ENCODE measurements around the gene SH3BGR.

The SH3BGR gene

GRCh38 chr21:39503123-39503762 is 51.5 kb downstream of the SH3BGR start:
- TF ChIP-seq, protein P1, sequence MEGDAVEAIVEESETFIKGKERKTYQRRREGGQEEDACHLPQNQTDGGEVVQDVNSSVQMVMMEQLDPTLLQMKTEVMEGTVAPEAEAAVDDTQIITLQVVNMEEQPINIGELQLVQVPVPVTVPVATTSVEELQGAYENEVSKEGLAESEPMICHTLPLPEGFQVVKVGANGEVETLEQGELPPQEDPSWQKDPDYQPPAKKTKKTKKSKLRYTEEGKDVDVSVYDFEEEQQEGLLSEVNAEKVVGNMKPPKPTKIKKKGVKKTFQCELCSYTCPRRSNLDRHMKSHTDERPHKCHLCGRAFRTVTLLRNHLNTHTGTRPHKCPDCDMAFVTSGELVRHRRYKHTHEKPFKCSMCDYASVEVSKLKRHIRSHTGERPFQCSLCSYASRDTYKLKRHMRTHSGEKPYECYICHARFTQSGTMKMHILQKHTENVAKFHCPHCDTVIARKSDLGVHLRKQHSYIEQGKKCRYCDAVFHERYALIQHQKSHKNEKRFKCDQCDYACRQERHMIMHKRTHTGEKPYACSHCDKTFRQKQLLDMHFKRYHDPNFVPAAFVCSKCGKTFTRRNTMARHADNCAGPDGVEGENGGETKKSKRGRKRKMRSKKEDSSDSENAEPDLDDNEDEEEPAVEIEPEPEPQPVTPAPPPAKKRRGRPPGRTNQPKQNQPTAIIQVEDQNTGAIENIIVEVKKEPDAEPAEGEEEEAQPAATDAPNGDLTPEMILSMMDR (IDR thresholded peaks at IDR 0.05): no peak

- TF ChIP-seq, protein P1 (IDR thresholded peaks at IDR 0.05): no peak
Measured at GRCh38 chr21:39504230-39504629, 52.5 kb downstream of the SH3BGR start.

- TF ChIP-seq, protein P1 (IDR thresholded peaks at IDR 0.05): no peak
Measured at GRCh38 chr21:39510240-39510639, 58.5 kb downstream of the SH3BGR start.

DNA sequence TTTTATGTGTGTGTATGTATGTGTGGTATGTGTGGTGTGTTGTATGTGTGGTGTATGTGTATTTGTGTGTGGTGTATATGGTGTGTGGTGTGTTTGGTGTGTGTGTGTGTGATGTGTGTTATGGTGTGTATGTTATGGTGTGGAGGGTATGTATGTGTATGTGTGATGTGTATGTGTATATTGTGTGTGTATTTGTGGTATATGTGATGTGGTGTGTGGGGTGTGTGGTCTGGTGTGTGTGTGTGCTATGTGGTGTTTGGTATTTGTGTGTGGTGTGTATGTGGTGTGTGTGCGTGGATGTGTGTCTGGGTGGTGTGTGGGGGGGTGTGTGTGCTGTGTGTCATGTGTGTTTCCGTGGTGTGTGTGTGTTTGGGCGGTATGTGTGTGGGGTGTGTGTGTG is 59.3 kb downstream of the SH3BGR start:
- TF ChIP-seq, protein P1 (IDR thresholded peaks at IDR 0.05): no peak

- TF ChIP-seq, protein P1 (IDR thresholded peaks at IDR 0.05): no peak
Measured at GRCh38 chr21:39513735-39514134, 62.0 kb downstream of the SH3BGR start.

- TF ChIP-seq, protein P1 (IDR thresholded peaks at IDR 0.05): no peak
Measured at GRCh38 chr21:39515684-39516472, 64.1 kb downstream of the SH3BGR start.

DNA sequence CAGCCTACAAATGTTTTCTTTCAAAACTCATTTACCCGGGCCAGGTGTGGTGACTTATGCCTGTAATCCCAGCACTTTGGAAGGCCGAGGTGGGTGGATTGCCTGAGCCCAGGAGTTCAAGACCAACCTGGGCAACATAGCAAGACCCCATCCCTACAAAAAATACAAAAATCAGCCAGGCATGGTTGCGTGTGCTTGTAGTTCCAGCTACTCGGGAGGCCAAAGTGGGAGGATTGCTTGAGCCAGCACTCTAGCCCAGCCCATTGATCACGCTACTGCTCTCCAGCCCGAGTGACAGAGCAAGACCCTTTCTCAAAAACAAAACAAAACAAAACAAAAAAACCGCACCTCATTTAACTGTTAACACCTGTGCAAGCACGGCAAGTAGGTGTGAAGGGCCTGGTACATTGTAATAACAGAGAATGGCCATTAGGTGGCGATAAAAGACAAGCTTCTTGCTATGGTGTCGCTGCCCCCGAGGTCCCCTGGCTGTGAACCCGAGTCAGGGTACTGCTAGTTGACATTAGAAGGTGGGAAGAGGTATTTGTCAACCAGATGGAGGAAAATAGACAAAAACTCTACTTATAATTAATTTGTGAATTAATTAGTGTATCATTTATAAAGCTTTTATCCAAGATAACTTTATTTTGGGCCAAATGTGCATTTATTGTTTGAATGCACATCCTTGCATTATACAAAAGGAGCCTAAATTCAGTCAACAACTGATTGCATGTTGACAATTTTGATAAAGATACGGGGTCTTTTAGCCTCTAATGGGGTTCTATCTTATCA is 66.5 kb downstream of the SH3BGR start:
- TF ChIP-seq, protein P1 (IDR thresholded peaks at IDR 0.05): peak; percentile 80
